ENCODE data around the gene CRYGC.

The CRYGC gene

GRCh38 chr2:208090420-208090819, 39.2 kb downstream of the CRYGC start:
- Mint-ChIP-seq H3K9me3 (ENCODE audit: low read depth) (peaks cover 5% of the 10 kb centered on the region), H3K27me3 (peaks cover 1% of the 10 kb centered on the region), H3K36me3 (no peaks in the 10 kb centered on the region)

DNA sequence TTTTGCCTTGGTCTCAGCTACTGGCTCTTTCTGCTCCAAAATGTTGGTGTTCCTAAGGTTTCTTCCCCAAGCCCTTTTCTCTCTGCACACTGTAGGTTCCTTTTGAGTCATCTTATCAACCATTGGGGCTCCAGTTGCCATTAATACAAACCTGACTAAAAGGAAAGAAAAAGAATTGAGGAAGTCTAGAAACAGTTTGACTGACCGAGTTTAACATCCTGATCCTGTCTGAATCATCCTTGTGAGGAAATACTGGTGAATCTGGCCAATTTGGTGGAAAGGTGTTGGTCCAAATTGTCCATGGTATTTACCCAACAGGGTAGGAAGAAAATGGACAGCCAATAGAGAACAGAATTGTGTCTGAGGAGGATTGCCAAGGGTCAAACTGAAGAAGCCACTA, 43.6 kb downstream of the CRYGC start:
- peaks cover 4% of the 10 kb centered on the region for H3K27me3 Mint-ChIP-seq
- H3K9me3 Mint-ChIP-seq (ENCODE audit: low read depth) = peaks cover 5% of the 10 kb centered on the region
- H3K36me3 Mint-ChIP-seq = no peaks in the 10 kb centered on the region
- H3K4me1 Mint-ChIP-seq (ENCODE audit: low read depth) = no peaks in the 10 kb centered on the region
- H3K27ac Mint-ChIP-seq = no peak overlapping the region
- H3K4me3 Mint-ChIP-seq = no peak overlapping the region

More at GRCh38 chr2:208090420-208090819, 39.2 kb downstream of the CRYGC start:
- no peaks in the 10 kb centered on the region for H3K4me1 Mint-ChIP-seq (ENCODE audit: low read depth)
- no peak overlapping the region for H3K27ac Mint-ChIP-seq
- no peak overlapping the region for H3K4me3 Mint-ChIP-seq

GRCh38 chr2:208083807-208084206, 45.8 kb downstream of the CRYGC start:
- H3K27me3 Mint-ChIP-seq = peaks cover 13% of the 10 kb centered on the region
- H3K4me1 Mint-ChIP-seq (ENCODE audit: low read depth) = no peaks in the 10 kb centered on the region
- no peak overlapping the region for H3K27ac Mint-ChIP-seq
- H3K4me3 Mint-ChIP-seq = no peak overlapping the region
- no peaks in the 10 kb centered on the region for H3K9me3 Mint-ChIP-seq (ENCODE audit: low read depth)
- H3K36me3 Mint-ChIP-seq = no peaks in the 10 kb centered on the region
